ENCODE results near the gene ACAA1.
"Not testable (repeated sequence)": the region's sequence is repeated elsewhere in the genome, so short reads cannot be mapped to it uniquely, and the experiment has no call there.

ACAA1 gene

DNA sequence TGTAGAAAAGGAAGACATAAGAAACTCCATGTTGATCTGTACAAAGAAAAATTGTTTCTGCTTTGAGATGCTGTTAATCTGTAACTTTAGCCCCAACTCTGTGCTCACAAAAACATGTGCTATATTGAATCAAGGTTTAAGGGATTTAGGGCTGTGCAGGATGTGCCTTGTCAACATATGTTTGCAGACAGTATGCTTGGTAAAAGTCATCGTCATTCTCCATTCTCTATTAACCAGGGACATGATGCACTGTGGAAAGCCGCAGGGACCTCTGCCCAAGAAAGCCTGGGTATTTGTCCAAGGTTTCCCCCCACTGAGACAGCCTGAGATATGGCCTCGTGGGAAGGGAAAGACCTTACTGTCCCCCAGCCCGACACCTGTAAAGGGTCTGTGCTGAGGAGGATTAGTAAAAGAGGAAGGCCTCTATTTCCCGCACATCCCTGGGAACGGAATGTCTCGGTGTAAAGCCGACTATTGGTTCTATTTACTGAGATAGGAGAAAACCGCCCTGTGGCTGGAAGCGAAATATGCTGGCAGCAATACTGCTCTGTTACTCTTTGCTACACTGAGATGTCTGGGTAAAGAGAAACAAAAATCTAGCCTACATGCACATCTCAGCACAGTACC lies 2.3 kb downstream of the ACAA1 start:
- DNase-seq: not testable (repeated sequence)

DNA sequence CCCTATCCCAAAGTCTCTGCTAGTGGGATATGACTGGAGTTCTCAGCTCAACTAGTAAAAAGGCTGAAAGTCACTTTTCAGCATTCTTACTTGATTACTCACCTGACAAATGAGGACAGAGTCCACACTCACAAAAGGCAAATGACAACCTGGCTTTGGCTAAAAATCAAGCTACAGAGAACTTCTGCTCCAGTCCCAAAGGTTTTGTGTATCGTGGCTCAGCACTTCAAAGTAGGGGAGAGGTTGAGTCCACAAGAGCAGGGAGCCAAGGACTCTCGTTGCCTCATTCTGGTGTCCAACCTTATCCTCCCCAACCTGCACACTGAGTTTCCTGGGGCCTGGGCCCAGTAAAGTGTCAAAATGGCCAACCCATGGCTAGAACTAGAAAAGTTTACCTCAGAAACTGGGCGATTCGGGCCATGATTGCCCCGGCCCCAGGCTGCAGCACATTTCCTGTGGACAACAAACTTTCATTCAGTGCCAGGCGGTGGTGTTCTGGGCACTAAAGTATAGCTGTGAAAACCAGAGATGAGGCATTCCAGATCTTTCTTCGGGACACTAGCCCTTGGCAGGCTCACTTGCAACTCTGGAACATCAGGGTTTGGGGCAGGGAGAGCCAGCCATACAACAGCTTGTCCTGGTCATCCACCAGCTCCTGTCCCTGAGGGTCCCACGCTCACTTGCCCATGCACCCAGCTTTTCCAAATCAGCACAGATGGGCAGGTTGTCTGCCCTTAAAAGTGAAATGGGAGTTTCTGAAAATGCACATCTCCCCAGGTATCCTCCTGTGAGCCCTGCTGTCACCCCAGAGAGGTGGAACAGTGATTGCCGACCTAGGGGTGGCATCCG lies 3.1 kb downstream of the ACAA1 start:
- no peak for DNase-seq

DNA sequence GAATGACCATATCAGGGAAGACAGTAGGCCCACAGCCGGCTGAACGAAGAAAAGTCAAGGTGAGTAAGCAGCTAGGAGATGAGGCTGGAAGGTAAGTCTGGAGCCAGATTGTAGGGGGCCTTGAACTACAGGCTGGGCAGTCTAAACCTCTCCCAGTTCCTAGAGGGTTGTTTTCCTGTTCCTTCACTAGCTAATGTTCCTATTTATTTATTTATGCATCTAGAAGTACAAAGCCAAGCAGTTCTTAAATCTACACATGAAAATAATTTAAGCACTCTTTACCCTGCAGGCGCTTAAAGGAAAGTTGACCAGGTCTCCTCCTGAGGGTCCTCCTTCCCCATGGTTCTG lies 3.7 kb downstream of the ACAA1 start:
- no peak for DNase-seq

DNA sequence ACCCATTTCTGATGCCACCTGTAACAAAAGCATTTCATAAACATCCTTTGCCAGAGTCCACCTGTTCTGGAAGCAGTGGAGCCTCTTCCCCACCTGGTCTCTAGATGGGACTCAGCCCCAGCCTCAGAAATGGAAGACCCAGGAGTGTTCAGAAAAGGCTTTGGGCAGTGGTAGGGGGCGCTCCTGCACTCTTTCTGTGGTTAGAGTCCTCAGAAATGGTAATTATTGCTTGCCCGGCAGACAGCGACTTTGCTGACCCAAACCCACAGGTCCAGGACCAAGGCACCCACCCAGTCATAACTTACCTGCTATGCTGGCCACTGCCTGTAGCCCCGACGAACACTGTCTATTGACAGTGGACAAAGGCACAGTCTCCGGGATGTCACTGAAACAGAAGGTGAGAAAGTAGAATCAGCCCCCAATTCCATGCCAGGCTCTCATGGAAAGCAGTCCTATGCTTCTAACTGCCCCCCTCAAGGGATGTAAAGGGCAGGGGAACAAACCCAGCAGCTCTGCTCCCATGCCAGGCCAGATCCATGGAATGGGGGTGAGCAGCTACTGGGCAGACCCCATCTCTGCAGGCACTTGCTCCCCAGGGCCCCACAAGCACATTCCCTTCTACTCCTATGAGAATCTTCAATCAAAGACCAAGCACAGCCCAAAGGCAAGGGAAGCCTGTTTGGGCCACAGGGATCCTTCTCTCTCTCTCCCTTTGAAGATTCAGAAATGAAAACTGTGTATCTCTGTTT lies 5.1 kb downstream of the ACAA1 start:
- DNase-seq: no peak

DNA sequence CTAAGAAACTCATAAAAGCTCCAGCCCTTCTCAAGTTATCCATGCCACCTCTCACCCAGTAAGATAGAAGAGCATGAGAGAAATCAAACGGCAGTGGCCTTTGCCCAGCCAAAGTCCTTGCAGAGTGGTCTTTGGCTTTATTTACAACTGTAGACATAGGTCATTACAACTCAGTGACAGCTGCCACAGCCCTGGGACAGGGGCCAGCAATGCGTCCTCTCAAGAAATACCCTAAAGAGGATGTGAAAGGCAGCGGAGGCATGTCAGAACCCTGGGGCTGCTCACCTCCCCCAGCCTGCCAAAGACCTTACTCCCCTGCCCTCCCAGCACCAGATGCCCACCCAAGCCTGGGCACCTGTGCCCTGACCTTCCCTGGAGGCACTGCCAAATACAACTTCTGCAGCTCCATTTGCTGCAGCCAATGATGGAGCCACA lies 6.3 kb downstream of the ACAA1 start:
- DNase-seq: no peak

DNA sequence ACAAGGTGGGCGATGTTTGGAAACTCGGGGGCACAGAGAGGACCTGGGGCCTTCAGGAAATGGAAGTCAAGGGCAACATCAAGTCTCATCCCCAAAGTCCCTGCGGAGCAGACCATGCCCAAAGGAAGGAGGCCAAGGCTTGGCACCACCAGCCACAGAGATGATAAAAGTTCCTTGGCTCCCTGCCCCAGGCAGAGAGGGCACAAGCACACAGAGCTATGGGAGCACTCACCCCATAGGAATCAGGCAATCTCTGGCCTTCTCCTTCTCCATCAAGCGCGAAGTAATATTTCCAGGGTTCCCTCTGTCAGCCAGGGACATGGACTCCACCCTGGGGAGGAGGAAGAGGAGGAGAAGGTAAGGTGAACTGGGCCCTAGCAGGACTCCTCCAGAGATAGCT lies 7.9 kb downstream of the ACAA1 start:
- no peak for DNase-seq

DNA sequence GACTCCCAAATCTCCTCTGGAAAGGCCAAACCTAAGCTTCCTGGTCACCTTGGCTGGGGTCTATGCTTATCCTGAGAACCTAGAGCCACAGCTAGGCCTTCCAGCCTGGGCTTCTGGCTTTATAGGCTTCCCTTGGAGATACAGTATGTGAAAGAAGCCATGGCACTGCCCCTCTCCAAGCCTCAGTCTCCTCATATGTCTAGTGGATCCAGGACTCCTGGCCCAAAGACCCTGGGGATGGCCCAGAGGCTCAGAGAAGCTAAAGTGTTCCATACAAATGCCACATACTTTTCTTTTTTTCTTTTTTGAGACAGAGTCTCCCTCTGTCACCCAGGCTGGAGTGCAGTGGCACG lies 8.6 kb downstream of the ACAA1 start:
- DNase-seq: no peak

DNA sequence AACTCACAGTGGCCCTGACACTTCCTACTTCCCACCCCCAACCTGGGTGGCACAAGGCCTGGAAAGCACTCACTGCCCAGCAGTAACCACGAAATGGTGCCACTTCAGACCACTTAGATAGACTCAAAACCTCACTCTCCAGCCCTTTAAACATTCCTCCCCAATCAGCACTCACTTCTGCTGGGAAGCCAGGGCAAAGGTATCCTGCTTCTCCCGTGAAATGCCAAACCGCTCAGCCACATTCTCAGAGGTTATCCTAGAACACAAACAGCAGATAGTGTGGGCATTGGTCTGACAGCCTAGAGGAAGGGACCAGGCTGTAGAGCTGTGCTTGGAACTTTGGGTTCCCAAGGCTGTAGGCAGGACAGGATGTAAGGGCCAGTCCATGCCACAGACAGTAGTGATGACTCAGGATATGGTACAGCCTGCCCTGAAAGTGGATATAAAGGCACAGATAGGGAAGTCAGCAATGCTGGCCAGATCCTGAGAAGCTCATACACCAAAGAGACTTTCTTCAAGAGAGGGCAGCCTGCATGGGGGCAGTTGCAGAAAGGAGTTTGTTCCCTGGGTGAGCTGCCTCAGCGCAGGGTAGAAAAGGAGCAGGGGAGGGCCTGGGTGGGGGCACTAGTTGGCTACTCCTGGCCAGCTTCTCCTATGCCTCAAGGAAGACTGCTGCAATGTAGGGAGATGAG lies 9.2 kb downstream of the ACAA1 start:
- DNase-seq: no peak

DNA sequence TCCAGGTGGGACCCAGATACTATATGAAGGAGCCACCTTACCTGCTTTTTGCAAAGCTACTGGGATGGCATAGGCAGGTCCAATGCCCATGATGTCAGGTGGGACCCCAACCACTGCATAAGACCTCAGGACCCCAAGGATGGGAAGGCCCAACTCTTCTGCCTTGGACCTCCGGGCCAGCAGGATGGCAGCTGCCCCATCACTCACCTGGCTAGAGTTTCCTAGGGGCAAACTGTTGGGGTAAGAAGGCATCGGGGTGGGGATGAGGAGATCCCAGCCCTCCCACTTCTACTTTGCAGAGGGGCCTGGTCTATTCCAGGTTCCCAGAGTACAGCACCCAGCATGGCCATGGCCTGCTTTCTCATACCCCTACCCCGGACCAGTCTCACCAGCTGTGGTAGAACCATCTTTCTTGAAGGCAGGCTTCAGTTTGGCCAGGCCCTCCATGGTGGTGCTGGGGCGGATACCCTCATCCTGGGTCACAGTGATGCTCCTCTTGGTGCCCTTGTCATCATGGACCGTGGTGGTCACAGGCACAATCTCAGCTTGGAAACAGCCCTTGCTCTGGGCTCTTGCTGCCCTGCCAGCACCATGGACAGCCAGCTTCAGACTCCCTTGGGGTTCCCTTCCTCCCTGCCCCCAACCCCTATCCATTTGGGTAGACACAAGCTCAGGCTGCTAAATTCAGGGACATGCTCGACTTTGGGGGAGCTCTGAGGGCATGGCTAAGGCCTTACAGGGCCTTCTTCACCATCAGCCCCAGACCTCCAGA lies 10.6 kb downstream of the ACAA1 start:
- no peak for DNase-seq

DNA sequence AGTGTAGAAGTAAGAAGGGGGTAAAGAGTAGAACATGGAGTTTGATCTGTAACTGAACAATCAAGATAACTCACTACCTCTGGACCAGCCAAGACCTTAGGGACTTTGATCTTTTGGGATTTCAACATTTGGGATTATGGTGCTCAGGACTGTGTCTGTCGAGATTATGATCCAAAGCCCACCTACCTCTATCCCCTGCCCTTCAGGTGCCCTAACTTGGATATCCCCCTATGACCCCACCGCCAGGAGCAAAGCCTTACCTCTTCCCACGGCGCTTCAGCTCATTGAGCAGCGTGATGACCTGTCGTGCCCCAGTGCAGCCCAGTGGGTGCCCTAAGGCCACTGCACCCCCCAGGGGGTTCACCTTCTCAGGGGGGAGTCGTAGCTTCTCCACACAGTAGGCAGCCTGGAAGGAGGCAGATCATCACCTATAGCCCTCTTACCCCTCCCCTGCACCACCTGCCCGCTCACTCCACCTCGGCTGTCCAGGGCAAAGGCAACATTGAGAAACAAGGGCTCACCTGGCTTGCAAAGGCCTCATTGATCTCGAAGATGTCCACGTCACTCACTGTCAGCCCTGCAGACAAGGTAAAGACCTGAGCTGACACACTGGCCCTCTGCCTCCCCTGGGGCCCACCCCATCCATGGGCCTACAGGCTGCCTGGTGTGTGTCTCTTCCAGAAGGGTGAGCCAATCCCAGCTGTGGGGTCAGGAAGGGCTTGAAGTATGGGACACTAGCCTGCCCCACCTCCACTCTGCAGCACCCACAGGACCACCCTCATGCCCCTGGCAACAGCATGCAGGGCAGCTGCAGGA lies 11.4 kb downstream of the ACAA1 start:
- DNase-seq: no peak

DNA sequence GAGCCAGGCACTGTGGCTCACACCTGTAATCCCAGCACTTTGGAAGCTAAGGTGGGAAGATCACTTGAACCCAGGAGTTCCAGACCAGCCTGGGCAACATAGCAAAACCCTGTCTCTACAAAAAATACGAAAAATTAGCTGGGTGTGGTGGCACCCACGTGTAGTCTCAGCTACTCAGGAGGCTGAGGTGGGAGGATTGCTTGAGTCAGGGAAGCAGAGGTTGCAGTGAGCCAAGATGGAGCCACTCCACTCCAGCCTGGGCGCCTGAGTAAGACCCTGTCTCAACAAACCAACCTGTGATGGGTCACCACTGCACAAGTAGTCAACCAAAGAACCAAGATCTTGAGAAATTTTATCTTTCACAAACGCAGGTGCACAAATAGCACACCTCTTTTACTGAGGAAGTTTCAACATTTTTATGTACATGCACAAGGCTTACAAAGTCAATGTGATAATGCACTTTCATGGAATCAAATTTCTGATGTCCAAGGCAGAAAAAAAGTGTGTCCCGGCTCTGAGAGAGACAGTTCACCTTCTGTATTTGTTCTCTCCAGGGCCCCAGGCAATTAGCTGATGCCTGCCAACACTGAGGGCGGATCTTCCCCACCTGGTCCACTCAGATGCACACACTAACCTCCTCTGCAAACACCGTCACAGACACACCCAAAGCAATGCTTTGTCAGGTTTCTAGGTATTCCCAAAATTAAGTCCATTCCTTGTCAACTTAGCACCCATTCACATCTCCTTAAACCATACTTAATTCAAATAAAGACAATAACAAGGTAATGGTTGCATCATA lies 12.4 kb downstream of the ACAA1 start:
- no peak for DNase-seq

DNA sequence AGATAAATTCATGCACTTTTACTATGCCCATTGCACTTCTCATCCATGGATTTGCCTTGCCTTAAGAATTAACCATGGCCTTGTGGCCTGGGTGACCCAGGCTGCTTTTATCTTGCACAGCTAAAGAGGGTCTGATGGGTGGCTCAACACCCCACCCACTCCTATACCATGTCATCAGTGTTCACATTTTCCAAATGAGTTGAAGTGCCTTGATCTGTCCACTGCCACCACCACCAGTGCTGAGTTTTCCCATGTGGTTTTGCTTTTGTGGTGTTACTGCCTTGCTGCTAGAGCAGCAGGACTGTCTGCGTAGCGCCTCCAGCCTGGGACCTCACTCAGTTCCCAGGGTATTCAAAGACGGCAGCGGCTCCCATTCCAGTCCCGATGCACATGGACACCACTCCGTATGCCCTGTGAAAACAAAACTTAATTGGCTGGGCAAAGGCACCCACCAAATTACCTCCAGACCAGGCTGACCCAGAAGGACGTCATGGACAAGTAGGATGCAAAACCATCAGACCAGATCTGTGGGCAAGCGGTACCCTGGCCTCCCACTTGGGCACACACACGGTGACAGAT lies 14.1 kb downstream of the ACAA1 start:
- no peak for DNase-seq

DNA sequence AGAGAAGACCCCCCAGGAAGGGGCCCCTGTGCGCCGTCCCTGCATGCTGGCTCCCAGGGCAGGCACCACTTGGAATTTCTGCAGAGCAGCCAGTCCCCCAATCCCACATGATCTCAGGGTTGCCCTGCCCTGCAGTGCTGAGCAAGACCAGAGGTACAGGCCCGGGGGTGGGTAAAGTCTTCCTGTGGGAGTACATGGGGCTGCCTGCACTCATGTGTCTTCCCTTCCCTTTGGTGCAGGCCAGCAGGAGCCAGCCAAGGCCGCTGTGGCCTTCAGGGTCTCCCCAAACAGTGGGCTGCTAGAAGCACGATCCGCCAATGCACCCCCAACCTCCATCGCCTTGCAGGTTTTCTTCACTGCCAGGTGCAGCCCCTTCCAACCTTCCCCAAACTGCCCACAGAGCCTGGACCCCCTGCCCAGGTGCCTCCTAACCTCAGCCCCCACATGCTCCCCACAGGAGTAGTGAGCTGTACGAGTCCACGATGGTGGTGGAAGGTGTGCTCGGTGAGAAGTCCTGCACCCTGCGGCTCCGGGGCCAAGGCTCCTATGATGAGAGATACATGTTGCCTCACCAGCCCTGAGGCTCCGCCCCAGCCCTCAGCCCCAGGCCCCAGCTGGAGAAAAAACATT lies 15.0 kb downstream of the ACAA1 start:
- DNase-seq: no peak

DNA sequence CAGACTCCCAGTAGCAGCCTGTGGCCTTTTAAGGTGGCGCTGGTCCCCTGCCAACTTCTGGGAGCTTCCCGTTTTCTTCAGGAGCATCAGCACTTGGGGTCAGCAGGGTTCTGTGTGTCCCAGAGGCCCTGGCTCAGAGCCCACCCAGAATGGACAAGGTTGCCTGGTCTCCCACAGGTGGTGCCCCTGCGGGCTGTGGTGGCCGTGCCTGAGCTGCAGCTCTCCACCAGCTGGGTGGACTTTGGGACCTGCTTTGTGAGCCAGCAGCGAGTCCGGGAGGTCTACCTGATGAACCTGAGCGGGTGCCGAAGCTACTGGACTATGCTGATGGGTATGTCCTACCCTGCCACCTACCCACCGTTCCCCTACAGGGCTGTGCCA lies 15.5 kb downstream of the ACAA1 start:
- DNase-seq: no peak

DNA sequence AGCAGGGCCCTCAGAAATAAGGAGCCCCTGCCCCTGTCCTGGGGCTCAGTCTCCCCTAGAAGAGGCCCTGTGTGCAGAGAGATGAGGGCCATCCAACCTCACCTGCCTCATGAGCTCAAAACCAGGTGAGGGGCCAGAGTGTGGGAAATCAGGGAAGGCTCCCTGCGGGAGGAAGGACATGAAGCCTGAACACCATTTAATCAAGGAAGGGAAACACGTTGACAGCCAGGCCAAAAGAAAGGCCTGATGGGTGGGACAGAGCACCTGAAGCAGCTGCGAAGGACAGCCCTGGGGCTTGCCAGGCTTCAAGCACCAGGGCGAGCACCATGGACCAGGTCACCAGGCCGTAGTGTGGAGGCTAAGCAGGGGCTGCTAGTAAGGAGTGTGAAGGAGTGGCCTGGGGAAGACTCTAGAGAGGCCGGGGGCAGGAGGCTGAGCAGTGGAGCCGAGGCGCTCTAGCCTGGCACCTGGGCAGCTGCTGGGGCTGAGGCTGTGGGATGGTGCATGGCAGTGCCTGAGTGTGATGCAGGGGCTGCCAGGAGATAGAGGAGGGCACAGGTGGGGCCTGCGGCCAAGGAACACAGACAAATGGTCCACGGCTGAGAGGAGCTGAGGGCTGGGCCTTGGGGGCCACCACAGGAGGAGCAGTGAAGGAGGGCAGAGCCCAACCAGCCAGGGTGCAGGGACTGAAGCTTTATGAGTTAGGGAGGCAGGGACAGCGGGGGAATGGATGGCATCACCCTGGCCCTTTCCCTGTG lies 16.1 kb downstream of the ACAA1 start:
- no peak for DNase-seq

DNA sequence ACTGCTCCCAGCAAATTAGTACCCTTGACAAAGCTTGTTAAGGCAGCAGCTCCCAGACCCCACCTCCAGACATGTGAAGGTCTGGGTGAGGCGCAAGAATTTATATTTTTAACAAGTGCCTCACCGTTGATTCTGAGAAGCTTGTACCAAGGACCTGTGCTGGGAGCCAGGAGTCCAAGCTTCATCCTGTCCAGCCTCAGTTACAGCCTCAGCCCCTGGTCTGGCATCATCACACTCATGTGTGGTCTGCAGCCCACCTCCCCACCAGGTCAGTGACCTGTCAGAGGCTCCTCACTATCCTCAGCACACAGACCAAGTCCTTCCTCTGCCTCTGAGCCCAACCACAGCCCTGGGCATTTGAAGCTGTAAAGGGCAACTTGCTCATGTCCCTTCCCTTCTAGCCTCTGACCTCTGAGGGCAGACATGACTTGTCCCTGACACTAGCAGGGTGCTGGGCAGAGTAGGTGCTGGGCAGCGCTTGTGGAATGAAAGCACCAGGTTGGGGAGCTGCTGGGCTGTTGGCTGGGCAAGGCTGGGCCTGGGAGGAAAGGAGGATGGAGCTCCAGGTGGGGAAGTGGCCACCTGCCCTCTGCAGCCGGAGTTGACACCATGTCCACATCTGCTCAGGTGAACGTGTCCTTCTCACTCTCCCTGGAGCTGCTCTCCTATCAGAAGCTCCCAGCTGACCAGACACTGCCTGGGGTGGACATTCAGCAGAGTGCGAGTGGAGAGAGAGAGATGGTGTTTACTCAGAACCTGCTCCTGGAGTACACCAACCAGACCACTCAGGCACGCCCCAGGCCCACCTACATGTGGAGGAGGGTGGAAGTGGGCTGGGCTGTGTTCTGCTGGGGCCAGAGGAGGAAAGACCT lies 16.9 kb downstream of the ACAA1 start:
- DNase-seq: no peak

DNA sequence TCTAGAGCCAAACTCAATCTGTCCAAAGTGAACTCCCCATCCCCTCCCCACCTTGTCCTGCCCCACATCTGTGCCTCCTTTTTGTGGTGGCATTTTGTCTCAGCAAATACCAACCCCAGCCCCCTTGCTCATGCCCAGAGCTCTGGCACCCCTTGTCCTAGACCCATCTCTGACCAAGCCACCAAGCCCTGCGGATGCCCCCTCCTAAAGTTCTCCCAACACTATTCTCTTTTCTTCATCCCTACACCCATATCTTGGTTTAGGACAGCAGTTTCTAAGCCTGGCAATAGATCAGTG lies 17.7 kb downstream of the ACAA1 start:
- DNase-seq: no peak

DNA sequence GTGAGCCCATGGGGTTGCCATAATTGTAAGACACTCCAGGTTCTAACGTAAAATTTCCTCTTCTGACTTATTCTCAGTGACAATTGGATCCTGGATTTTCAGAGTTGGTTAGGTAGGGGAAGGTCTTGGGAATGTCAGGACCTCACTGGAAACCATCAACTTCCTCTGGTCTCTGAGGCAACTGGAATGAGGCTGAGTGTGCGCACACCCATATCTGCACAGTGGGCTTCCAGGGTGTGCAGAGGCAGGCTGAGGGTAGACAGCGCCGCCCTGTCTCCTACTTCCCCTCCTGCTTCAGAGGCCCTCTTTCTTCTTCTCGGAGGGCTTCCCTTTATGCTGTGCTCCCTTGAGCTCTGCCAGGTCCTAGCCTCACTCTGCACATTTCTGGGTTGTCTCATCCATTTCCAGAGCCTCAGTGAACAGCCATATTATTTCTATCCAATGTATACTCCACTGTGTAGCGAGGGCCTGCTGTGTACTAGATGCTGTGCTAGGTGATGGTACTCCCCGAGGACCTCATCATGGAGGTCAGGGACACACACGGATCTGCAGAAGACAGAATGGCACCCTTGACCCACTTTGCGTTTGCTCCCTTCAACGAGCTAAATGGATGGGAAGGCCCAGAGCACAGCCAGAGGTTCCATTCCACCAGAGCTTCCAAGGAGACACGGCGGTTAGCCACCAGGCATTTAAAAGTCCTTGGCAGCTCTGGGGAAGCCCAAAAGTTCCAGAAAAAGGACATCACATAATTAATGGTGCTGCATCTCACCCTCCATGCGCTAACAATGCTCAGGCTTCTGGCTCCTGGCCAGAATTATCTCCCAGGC lies 18.3 kb downstream of the ACAA1 start:
- DNase-seq: no peak
